ENCODE results near the gene COL6A6.

The COL6A6 gene

GRCh38 chr3:130516645-130517512 is at the start of gene COL6A6:
Gene COL6A6 (plus strand): TSS chr3:130517177. CDS start chr3:130560365, 43,188 bp downstream.
- no peak for DNase-seq (ENCODE audit: low spot score)

GRCh38 chr3:130468311-130468710 is 48.7 kb upstream of the COL6A6 start:
- DNase-seq (ENCODE audit: low spot score): no peak

GRCh38 chr3:130470126-130470525 is 46.9 kb upstream of the COL6A6 start:
- DNase-seq (ENCODE audit: low spot score): no peak

GRCh38 chr3:130473416-130473815 is 43.6 kb upstream of the COL6A6 start:
- no peak for DNase-seq (ENCODE audit: low spot score)

- DNase-seq (ENCODE audit: low spot score): no peak
These were observed 36.2 kb upstream of the COL6A6 start for GRCh38 chr3:130480736-130481135.

- DNase-seq (ENCODE audit: low spot score): no peak
These were observed 28.7 kb upstream of the COL6A6 start for GRCh38 chr3:130488288-130488687.

GRCh38 chr3:130488769-130489450 is 28.1 kb upstream of the COL6A6 start:
- DNase-seq (ENCODE audit: low spot score): no peak

- no peak for DNase-seq (ENCODE audit: low spot score)
These were observed 26.7 kb upstream of the COL6A6 start for GRCh38 chr3:130490241-130490640.

- DNase-seq (ENCODE audit: low spot score): no peak
These were observed 25.5 kb upstream of the COL6A6 start for GRCh38 chr3:130491431-130491830.

- no peak for DNase-seq (ENCODE audit: low spot score)
These were observed 12.3 kb upstream of the COL6A6 start for GRCh38 chr3:130504701-130505100.

- DNase-seq (ENCODE audit: low spot score): no peak
These were observed 10.9 kb upstream of the COL6A6 start for GRCh38 chr3:130506031-130506430.

GRCh38 chr3:130507746-130508145 is 9.2 kb upstream of the COL6A6 start:
- DNase-seq (ENCODE audit: low spot score): no peak

- no peak for DNase-seq (ENCODE audit: low spot score)
These were observed 8.0 kb upstream of the COL6A6 start for GRCh38 chr3:130509008-130509407.

GRCh38 chr3:130514681-130515080 is 2.3 kb upstream of the COL6A6 start:
- DNase-seq (ENCODE audit: low spot score): no peak

GRCh38 chr3:130515755-130516154 is 1.2 kb upstream of the COL6A6 start:
- DNase-seq (ENCODE audit: low spot score): no peak

- no peak for DNase-seq (ENCODE audit: low spot score)
These were observed 625 bp downstream of the COL6A6 start for GRCh38 chr3:130517602-130518001.

- no peak for DNase-seq (ENCODE audit: low spot score)
These were observed 2.8 kb downstream of the COL6A6 start for GRCh38 chr3:130519754-130520153.

- DNase-seq (ENCODE audit: low spot score): no peak
These were observed 5.4 kb downstream of the COL6A6 start for GRCh38 chr3:130522399-130522798.

- no peak for DNase-seq (ENCODE audit: low spot score)
These were observed 10.4 kb downstream of the COL6A6 start for GRCh38 chr3:130527426-130527825.

GRCh38 chr3:130528120-130528519 is 11.1 kb downstream of the COL6A6 start:
- no peak for DNase-seq (ENCODE audit: low spot score)

- DNase-seq (ENCODE audit: low spot score): no peak
These were observed 12.7 kb downstream of the COL6A6 start for GRCh38 chr3:130529486-130530215.

GRCh38 chr3:130533247-130533646 is 16.3 kb downstream of the COL6A6 start:
- no peak for DNase-seq (ENCODE audit: low spot score)
